ENCODE data around the gene ASB6. TPM values are rescaled to one million over a fixed set of nuclear protein-coding genes. Genes with fewer than 3 reads are reported as not detected.
A peak's percentile ranks its signal among the peaks of the same experiment; 100 is the strongest.

The ASB6 gene
- total RNA-seq, 6 experiments from 2014 or later: 4.5 to 9.5 (median 5.4) TPM

DNA sequence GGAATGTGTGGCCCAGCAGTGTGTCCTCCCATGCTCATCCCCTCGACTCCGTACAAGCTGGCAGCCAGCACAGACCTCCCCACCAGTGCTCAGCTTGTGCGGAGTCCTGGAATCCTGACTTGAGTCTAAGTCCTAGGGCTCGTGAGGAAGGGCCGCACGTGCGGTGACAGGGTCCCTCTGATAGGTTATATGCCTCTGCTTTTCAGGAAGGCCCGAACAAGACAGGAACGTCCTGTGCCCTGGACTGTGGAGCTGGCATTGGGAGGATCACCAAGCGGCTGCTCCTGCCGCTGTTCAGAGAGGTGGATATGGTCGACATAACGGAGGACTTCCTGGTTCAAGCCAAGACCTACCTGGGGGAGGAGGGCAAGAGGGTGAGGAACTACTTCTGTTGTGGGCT, 8.1 kb downstream of the ASB6 start:
- Histone ChIP-seq H3K27me3 (no peaks in the 10 kb centered on the region), H3K36me3 (peaks cover 0 to 61% (median 31%) of the 10 kb centered on the region in 4 donors), H3K27ac (no peak overlapping the region), H3K4me1 (peaks cover 0 to 8% (median 0%) of the 10 kb centered on the region in 4 donors), H3K9me3 (no peaks in the 10 kb centered on the region), H3K4me3 (no peak overlapping the region)
- DNase-seq: peak in 1 of 3 donors; percentile 5
- WGBS (ENCODE audit: insufficient coverage, low coverage, low lambda C conversion rate, missing lambda C conversion rate): 100% methylated on average over 3 of the region's 13 CpGs
- intact Hi-C loops (cut with DNase I): no loop called here
- no peak for ATAC-seq
- no peak for TF ChIP-seq POLR2A (IDR thresholded peaks at IDR 0.05)
- TF ChIP-seq, protein P1, sequence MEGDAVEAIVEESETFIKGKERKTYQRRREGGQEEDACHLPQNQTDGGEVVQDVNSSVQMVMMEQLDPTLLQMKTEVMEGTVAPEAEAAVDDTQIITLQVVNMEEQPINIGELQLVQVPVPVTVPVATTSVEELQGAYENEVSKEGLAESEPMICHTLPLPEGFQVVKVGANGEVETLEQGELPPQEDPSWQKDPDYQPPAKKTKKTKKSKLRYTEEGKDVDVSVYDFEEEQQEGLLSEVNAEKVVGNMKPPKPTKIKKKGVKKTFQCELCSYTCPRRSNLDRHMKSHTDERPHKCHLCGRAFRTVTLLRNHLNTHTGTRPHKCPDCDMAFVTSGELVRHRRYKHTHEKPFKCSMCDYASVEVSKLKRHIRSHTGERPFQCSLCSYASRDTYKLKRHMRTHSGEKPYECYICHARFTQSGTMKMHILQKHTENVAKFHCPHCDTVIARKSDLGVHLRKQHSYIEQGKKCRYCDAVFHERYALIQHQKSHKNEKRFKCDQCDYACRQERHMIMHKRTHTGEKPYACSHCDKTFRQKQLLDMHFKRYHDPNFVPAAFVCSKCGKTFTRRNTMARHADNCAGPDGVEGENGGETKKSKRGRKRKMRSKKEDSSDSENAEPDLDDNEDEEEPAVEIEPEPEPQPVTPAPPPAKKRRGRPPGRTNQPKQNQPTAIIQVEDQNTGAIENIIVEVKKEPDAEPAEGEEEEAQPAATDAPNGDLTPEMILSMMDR (IDR thresholded peaks at IDR 0.05): no peak

DNA sequence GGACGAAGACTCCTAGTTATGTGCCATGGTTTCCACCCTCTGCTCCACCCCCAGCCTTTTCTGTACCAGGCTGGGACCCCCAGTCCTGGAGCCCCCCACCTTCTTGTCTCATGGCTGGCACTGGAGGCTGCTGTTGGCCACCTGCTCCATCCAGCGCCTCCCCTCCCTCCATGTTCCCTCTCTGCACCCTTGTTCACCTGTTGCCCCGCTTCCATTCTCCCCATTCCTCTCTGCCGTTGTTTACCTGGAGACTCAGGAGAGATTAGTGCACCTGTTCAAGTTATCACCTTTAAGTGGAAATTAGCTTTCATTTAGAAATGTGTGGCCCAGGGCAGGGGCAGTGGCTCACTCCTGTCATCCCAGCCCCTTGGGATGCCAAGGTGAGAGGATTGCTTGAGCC, 8.7 kb downstream of the ASB6 start:
- H3K36me3 ChIP-seq: peaks cover 0 to 55% (median 31%) of the 10 kb centered on the region in 4 donors
- intact Hi-C loops (cut with DNase I): no loop called here
- ATAC-seq: no peak
- TF ChIP-seq POLR2A (IDR thresholded peaks at IDR 0.05): no peak
- TF ChIP-seq, protein P1 (IDR thresholded peaks at IDR 0.05): no peak
- H3K27me3 ChIP-seq: no peaks in the 10 kb centered on the region
- peaks cover 0 to 14% (median 3%) of the 10 kb centered on the region in 4 donors for H3K4me1 ChIP-seq
- H3K4me3 ChIP-seq: no peak overlapping the region
- 80% methylated on average over 1 of the region's 4 CpGs for WGBS (ENCODE audit: insufficient coverage, low coverage, low lambda C conversion rate, missing lambda C conversion rate)
- no peaks in the 10 kb centered on the region for H3K9me3 ChIP-seq
- no peak for DNase-seq
- H3K27ac ChIP-seq: no peak overlapping the region

DNA sequence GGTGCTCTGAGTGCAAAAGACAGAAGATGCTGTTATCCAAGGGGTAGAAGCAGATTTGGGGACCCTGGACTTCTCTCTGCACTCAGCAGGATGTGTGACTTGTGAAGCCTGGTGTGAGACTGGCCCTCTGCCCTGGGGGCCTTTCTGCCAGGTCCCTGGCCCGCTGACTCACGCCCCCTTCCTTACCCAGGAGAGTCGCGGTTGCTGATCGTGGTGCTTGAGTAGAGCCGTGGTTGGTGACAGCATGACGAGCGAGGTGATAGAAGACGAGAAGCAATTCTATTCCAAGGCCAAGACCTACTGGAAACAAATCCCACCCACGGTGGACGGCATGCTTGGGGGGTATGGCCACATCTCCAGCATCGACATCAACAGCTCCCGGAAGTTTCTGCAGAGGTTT, 9.5 kb downstream of the ASB6 start:
- intact Hi-C loops (cut with DNase I): no loop called here
- TF ChIP-seq, protein P1 (IDR thresholded peaks at IDR 0.05): no peak
- TF ChIP-seq POLR2A (IDR thresholded peaks at IDR 0.05): no peak
- no CpG with 5 or more reads among the region's 13 CpGs for WGBS (ENCODE audit: insufficient coverage, low coverage, low lambda C conversion rate, missing lambda C conversion rate)
- H3K4me3 ChIP-seq: no peak overlapping the region
- peaks cover 0 to 22% (median 7%) of the 10 kb centered on the region in 4 donors for H3K4me1 ChIP-seq
- H3K27ac ChIP-seq: no peak overlapping the region
- peaks cover 0 to 48% (median 27%) of the 10 kb centered on the region in 4 donors for H3K36me3 ChIP-seq
- ATAC-seq: no peak
- DNase-seq: no peak
- H3K27me3 ChIP-seq: no peaks in the 10 kb centered on the region
- H3K9me3 ChIP-seq: no peaks in the 10 kb centered on the region

DNA sequence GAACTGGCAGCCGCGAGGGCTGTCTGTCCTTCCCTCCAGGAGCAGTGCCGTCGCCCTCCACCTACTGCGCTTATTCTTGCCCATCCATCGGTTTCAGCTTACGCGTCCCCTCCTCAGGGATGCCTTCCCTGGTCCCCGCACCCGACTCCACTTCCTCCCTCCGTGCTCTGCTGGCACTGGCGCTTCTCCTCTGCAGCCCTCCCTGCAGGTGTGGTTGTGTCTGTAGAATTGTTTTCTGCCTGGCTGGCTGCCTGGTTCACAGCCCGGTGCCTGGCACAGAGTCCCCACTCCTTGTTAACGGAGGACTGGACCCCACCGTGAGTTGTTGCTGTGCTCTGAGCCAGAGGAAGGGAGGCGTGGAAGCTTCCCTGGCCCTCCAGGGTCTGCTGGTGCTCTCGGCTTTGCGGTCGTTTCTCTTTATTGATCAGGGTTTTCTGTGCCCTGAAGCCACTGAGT, 10.2 kb downstream of the ASB6 start:
- Histone ChIP-seq H3K9me3 (no peaks in the 10 kb centered on the region), H3K27me3 (no peaks in the 10 kb centered on the region), H3K4me1 (peaks cover 0 to 28% (median 9%) of the 10 kb centered on the region in 4 donors), H3K27ac (no peak overlapping the region), H3K36me3 (peaks cover 0 to 41% (median 23%) of the 10 kb centered on the region in 4 donors), H3K4me3 (no peak overlapping the region)
- no peak for TF ChIP-seq POLR2A (IDR thresholded peaks at IDR 0.05)
- TF ChIP-seq, protein P1 (IDR thresholded peaks at IDR 0.05): no peak
- intact Hi-C loops (cut with DNase I): no loop called here
- no peak for ATAC-seq
- 83% methylated on average over 8 of the region's 19 CpGs for WGBS (ENCODE audit: insufficient coverage, low coverage, low lambda C conversion rate, missing lambda C conversion rate)
- peak in 1 of 3 donors; percentile 15 for DNase-seq

Data from right lobe of liver (tissue), 6 donors.